ENCODE results near the gene PHTF1.
"Not testable (repeated sequence)": the region's sequence is repeated elsewhere in the genome, so short reads cannot be mapped to it uniquely, and the experiment has no call there.

PHTF1 gene

GRCh38 chr1:113718621-113719020 is 40.7 kb downstream of the PHTF1 start:
- DNase-seq (ENCODE audit: low spot score) = not testable (repeated sequence)

GRCh38 chr1:113717506-113717905 is 41.8 kb downstream of the PHTF1 start:
- DNase-seq (ENCODE audit: low spot score) = not testable (repeated sequence)

GRCh38 chr1:113714606-113715269 is 44.5 kb downstream of the PHTF1 start:
- no peak for DNase-seq (ENCODE audit: low spot score)

DNA sequence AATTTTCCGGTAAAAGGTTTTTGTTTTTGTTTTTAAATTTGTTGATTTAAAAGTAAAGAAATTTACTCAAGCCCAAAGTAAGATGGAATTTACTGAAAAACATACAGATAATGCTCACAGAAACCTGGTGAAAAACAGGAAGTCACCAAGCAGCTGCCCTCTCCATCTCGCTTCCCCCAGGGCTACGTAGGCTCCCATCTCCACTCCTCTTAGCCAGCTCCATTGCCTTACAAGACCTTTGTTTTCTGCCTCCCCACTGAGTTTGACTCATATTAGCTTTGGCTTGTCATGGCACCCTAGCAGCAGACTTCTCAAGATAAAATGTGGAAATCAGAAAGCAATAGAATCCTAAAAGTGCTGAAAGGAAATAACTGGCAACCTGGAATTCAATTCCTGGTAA is 57.9 kb downstream of the PHTF1 start:
- DNase-seq (ENCODE audit: low spot score) = no peak

- no peak for DNase-seq (ENCODE audit: low spot score)
Measured at GRCh38 chr1:113694910-113695309, 64.4 kb downstream of the PHTF1 start.

DNA sequence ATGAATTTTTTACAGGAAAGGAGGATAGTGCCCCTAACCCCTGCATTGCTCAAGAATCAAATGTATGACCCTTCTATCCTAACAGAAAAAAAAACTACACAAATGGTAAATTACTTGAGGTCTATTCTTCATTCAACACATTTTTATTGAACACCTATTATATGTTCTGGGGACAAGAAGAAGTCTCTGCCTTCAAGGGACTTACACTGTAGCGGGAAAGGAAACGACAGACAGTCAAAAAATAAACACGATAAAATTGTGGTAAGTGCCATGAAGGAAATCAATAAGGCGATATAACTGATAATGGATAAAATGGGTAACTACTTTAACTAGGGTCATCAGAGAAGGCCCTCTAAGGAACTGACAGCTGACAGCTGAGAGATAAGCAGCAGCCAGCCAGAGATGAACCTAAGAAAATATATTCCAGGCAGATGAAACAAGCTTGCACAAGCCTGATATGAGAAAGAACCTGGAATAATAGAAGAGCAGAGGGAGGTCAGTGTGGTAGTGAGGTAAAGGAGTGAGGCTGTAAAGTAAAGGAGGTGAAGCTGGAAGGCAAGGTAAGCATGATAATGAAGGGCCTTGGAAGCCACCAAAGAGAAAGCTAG is 66.4 kb downstream of the PHTF1 start:
- DNase-seq (ENCODE audit: low spot score) = no peak

- no peak for DNase-seq (ENCODE audit: low spot score)
Measured at GRCh38 chr1:113692342-113692741, 66.9 kb downstream of the PHTF1 start.

DNA sequence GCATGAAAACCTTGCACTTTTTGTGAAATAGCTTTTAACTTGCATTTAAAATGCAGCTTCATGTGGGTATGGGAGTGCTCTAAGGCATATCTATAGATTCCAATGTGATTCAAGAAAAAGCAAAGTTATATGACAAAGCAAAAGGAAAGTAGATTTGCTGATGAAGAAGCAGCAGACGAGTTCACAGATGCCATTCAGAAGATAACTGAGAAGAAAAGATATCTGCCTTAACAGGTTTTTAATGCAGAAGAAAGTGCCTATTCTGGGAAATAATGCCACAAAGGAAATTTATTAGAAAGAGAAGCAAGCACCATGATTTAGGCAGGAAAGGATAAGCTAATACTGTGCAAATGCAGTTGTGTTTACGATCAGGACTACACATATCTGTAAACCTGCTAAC is 68.1 kb downstream of the PHTF1 start:
- DNase-seq (ENCODE audit: low spot score) = no peak

- DNase-seq (ENCODE audit: low spot score) = no peak
Measured at GRCh38 chr1:113686891-113687618, 72.2 kb downstream of the PHTF1 start.

- DNase-seq (ENCODE audit: low spot score) = no peak
Measured at GRCh38 chr1:113684153-113684541, 75.1 kb downstream of the PHTF1 start.

DNA sequence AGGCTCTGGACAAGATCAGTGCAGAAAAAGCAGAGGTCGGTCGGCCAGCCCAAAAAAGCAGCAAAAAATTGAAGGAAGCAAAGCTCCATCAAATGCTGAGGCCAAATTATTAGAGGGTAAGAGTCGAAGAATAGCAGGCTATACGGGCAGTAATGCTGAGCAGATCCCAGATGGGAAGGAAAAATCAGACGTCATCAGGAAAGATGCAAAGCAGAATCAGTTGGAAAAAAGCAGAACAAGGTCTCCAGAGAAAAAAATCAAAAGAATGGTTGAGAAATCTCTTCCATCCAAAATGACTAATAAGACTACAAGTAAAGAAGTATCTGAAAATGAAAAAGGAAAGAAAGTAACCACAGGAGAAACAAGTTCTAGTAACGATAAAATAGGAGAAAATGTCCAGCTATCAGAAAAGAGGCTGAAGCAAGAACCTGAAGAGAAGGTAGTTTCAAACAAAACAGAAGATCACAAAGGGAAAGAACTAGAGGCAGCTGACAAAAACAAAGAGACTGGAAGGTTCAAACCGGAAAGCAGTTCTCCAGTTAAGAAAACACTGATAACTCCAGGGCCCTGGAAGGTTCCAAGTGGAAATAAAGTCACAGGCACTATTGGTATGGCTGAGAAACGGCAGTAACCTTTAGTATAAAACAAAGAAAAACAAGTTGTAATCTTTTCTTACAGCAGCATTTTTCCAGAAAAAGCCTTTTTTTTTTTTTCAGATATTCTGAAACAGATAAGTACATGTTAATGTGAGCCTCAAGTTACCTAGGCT is 75.7 kb downstream of the PHTF1 start:
- no peak for DNase-seq (ENCODE audit: low spot score)

DNA sequence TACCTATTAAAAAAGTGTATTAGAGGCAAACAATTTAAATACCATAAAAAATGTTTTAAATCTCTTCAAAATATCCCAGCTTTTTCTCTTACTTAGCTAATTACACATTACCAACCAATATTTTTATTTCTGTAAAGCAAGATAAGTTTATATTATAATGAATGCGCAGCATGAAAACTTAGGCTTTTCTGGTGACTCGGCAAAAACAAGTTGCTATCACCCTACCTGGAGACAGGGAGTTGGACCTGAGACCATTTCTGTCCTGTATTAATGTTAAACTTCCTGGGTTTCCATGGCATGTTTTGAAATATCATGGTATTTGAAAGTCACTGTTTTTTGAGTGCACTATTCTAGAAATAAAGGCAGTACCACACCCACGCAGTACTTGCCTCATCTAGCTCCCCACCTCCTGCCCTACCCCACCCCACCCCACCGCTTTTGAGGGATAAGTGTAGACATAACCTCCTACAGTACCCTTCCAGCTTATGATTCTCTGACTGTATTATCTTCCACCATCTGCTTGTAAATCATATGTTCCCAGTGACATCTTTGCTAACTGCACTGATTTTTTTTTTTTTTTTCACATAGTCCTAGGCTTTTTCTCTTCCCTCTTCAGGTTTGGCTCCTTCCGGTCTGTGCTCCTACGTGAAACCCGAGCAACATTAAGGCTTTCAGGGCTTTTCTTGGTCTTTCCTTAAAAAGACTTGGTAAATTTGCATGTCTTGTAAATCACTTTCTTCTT is 77.5 kb downstream of the PHTF1 start:
- peak; percentile 52 for DNase-seq (ENCODE audit: low spot score)

DNA sequence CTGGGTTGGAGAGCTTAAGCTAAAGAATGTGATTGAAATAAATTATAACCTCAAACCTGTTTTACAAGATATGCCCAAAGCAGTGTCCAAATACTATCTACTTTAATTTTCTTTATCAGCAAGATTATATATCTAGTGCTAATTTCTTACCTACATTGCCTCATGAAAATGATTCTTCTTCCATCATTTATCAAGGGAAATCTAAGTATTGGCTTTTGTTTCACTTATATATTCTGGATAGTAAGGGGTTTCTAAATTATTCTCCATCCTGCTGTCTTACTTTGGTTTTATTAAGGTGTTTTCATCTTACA is 81.2 kb downstream of the PHTF1 start:
- no peak for DNase-seq (ENCODE audit: low spot score)

- DNase-seq (ENCODE audit: low spot score) = peak; percentile 19
Measured at GRCh38 chr1:113677250-113678158, 81.8 kb downstream of the PHTF1 start.

DNA sequence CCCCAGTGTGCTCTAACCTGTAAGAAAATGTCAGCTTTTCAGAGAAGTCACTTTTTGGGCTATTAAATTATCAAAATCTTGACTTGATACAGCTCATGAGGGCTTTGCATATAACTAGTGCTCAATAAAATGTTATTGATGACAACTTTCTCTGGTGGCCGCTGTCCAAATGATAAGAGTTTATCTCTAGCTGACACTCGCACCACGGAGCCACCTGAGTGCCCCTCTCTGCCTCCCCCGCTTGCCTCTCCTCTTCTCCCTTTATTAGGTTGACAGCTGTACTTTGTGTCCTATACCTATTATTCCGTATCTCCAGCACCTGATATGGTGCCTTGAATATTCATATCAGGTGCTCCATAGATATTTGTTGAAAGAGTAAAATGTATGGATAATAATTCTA is 82.8 kb downstream of the PHTF1 start:
- DNase-seq (ENCODE audit: low spot score) = no peak

DNA sequence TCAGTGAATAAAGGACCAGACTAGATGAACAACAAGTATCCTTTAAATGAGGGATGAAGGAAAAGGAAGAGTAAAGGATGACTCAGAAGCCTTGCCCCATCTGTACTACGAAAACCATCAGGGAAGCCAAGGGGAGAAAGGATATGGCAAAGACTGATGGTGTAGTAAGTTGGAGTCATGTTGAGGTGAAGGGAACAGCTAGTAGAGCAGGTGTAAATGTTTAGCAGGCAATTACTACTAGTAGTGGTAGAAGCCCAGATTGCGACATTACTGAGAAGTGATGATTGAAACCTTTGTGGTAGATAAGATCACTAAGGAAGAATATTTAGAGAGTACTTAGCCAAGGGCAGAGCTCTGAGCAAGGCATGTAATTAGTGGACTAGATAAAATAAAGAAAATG is 84.0 kb downstream of the PHTF1 start:
- no peak for DNase-seq (ENCODE audit: low spot score)

DNA sequence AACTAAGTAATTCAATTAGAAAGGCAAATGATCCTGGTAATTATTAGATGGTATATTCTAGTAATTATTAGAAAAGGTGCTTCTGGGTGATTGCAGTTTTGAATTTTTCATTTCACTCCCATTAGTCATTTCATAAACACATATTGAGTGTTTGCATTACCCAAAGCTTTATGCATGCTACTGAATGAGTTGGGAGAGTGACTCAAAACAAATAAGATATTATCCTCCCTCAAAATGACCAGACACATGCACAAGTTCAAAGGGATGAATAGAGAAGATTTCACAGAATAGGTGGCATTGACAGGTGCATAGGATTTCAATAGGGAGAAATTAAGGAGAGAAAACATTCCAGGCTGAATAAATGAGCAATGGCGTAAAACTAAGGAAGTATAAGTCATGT is 84.7 kb downstream of the PHTF1 start:
- DNase-seq (ENCODE audit: low spot score) = no peak

DNA sequence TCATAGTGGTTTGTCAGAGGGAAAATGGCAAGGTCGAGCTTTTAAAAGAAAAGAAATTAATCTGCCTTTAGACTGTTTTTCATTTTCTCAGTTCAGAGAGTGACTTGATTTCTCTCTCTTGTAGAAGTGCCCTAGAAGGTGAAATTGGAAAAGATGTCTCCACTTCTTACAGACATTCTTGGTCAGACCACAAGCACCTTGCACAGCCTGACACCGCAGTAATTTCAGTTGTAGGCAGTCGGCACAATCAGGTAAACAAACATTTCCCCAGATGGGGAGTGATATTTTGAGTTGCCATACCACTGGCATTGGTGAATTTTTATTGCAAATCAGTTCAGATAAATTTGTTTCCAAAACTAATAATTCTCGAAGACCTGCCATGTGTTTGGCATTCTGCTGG is 86.8 kb downstream of the PHTF1 start:
- no peak for DNase-seq (ENCODE audit: low spot score)

GRCh38 chr1:113670650-113671049 is 88.6 kb downstream of the PHTF1 start:
- no peak for DNase-seq (ENCODE audit: low spot score)

GRCh38 chr1:113669988-113670387 is 89.3 kb downstream of the PHTF1 start:
- no peak for DNase-seq (ENCODE audit: low spot score)

DNA sequence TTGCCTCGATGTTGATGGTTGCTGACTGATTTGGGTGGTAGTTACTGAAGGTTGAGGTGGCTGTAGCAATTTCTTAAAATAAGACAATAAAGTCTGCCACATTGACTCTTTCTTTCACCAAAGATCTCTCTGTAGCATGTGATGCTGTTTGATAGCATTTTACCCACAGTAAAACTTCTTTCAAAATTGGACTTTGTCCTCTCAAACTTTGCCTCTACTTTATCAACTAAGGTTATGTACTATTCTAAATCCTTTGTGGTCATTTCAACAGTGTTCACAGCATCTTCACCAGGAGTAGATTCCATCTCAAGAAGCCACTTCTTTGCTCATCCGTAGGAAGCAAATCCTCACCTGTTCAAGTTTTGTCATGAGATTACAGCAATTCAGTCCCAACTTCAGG is 93.2 kb downstream of the PHTF1 start:
- no peak for DNase-seq (ENCODE audit: low spot score)
